Astrocyte (in vitro differentiated cells and primary cell): ENCODE measurements around the gene CACNG3. TPM values are rescaled to one million over a fixed set of nuclear protein-coding genes. Genes with fewer than 3 reads are reported as not detected.

ENCODE experiments used
- DNase-seq: peaks from one replicate; pipeline ENCODE4 v3.0.0-alpha.2; 2010; ENCODE audit warnings: low read depth
- FAIRE-seq: peaks from 2 replicates; lab custom pipeline; 2011; peaks lifted over from hg19 to GRCh38; lab: Jason Lieb, UNC
- H2AFZ ChIP-seq: 2 replicates; pipeline ENCODE4 v1.6.0; 2012; ENCODE audit warnings: low read depth, low read length, inconsistent platforms
- H3K27ac ChIP-seq: 2 replicates; pipeline ENCODE4 v1.5.1; 2011; ENCODE audit warnings: low read depth, low read length, inconsistent platforms
- H3K27me3 ChIP-seq: 2 replicates; pipeline ENCODE4 v1.6.0; 2011; ENCODE audit warnings: low read length, inconsistent platforms; ENCODE audit not compliant: insufficient read depth
- H3K36me3 ChIP-seq: 2 replicates; pipeline ENCODE4 v1.5.1; 2011; ENCODE audit warnings: low read length, inconsistent platforms; ENCODE audit not compliant: insufficient read depth
- H3K4me1 ChIP-seq: 2 replicates; pipeline ENCODE4 v1.5.1; 2011; ENCODE audit warnings: low read length, inconsistent platforms; ENCODE audit not compliant: insufficient read depth
- H3K4me2 ChIP-seq: 2 replicates; pipeline ENCODE4 v1.6.0; 2012; ENCODE audit warnings: low read length, inconsistent platforms
- H3K4me3 ChIP-seq: 2 replicates; pipeline ENCODE4 v1.5.1; 2011; ENCODE audit warnings: low read depth, mild to moderate bottlenecking, low read length, inconsistent platforms; ENCODE audit not compliant: insufficient read depth
- H3K79me2 ChIP-seq: 2 replicates; pipeline ENCODE4 v1.6.0; 2012; ENCODE audit warnings: mild to moderate bottlenecking, low read length, inconsistent platforms; ENCODE audit not compliant: insufficient read depth
- H3K9ac ChIP-seq: 2 replicates; pipeline ENCODE4 v1.6.0; 2012; ENCODE audit warnings: mild to moderate bottlenecking, low read length, inconsistent platforms
- H3K9me3 ChIP-seq: 2 replicates; pipeline ENCODE4 v1.5.1; 2012; ENCODE audit warnings: low read depth, mild to moderate bottlenecking, low read length, inconsistent platforms; ENCODE audit not compliant: insufficient read depth
- H4K20me1 ChIP-seq: 2 replicates; pipeline ENCODE4 v1.6.0; 2012; ENCODE audit warnings: low read length, inconsistent platforms; ENCODE audit not compliant: insufficient read depth
- H3K27ac Mint-ChIP-seq: one replicate; pipeline ENCODE4 v1.8.0; 2021; ENCODE audit warnings: mild to moderate bottlenecking, mixed read lengths; ENCODE audit not compliant: unreplicated experiment
- H3K27me3 Mint-ChIP-seq: one replicate; pipeline ENCODE4 v1.8.0; 2021; ENCODE audit warnings: low read depth, mixed read lengths; ENCODE audit not compliant: unreplicated experiment
- H3K36me3 Mint-ChIP-seq: one replicate; pipeline ENCODE4 v1.8.0; 2021; ENCODE audit warnings: low read depth, mixed read lengths; ENCODE audit not compliant: unreplicated experiment
- H3K4me1 Mint-ChIP-seq: one replicate; pipeline ENCODE4 v1.8.0; 2021; ENCODE audit warnings: low read depth, mixed read lengths; ENCODE audit not compliant: unreplicated experiment
- H3K4me3 Mint-ChIP-seq: one replicate; pipeline ENCODE4 v1.8.0; 2021; ENCODE audit warnings: mild to moderate bottlenecking, moderate library complexity, mixed read lengths; ENCODE audit not compliant: unreplicated experiment
- H3K9me3 Mint-ChIP-seq: one replicate; pipeline ENCODE4 v1.8.0; 2021; ENCODE audit warnings: mild to moderate bottlenecking, mixed read lengths; ENCODE audit not compliant: unreplicated experiment
- EZH2 ChIP-seq: IDR thresholded peaks from 2 replicates; pipeline ENCODE4 v1.6.1; 2012; ENCODE audit warnings: mild to moderate bottlenecking, low read length, inconsistent platforms; ENCODE audit not compliant: insufficient read depth
- total RNA-seq: library from RNA; stranded (reverse); gene quantifications from 2 replicates; pipeline ENCODE4 v1.2.1, GENCODE V29; 2021
- TF ChIP-seq, protein P1 (sequence below): IDR thresholded peaks from 2 replicates; pipeline ENCODE4 v1.5.1; 2011; ENCODE audit warnings: low read depth, mild to moderate bottlenecking, inconsistent platforms, low read length, moderate library complexity; ENCODE audit not compliant: insufficient read depth

Gene CACNG3
- total RNA-seq, 1 donor from 2014 or later, result not detected

- Histone ChIP-seq H3K9me3 (peaks cover 3% of the 10 kb centered on the region), H4K20me1 (no peaks in the 10 kb centered on the region), H3K79me2 (no peaks in the 10 kb centered on the region), H3K27ac (no peak overlapping the region), H3K4me1 (no peaks in the 10 kb centered on the region), H3K4me3 (no peak overlapping the region), H3K36me3 (no peaks in the 10 kb centered on the region), H3K9ac (no peak overlapping the region), H2AFZ (no peak overlapping the region), H3K4me2 (no peak overlapping the region), H3K27me3 (no peaks in the 10 kb centered on the region)
- Mint-ChIP-seq H3K4me3 (no peak overlapping the region), H3K27me3 (peaks cover 32% of the 10 kb centered on the region), H3K27ac (no peak overlapping the region), H3K9me3 (peaks cover 4% of the 10 kb centered on the region), H3K36me3 (no peaks in the 10 kb centered on the region), H3K4me1 (no peaks in the 10 kb centered on the region)
- DNase-seq, result no peak
- FAIRE-seq, result no peak
- TF ChIP-seq EZH2, result no peak
- TF ChIP-seq, protein P1, sequence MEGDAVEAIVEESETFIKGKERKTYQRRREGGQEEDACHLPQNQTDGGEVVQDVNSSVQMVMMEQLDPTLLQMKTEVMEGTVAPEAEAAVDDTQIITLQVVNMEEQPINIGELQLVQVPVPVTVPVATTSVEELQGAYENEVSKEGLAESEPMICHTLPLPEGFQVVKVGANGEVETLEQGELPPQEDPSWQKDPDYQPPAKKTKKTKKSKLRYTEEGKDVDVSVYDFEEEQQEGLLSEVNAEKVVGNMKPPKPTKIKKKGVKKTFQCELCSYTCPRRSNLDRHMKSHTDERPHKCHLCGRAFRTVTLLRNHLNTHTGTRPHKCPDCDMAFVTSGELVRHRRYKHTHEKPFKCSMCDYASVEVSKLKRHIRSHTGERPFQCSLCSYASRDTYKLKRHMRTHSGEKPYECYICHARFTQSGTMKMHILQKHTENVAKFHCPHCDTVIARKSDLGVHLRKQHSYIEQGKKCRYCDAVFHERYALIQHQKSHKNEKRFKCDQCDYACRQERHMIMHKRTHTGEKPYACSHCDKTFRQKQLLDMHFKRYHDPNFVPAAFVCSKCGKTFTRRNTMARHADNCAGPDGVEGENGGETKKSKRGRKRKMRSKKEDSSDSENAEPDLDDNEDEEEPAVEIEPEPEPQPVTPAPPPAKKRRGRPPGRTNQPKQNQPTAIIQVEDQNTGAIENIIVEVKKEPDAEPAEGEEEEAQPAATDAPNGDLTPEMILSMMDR, result no peak
Measured at GRCh38 chr16:24358117-24358516, 102.0 kb downstream of the CACNG3 start.

GRCh38 chr16:24359490-24359889 lies 103.4 kb downstream of the CACNG3 start:
- H3K4me1 ChIP-seq, result no peaks in the 10 kb centered on the region
- DNase-seq (no peak), FAIRE-seq (no peak)
- H3K27me3 Mint-ChIP-seq, result peaks cover 29% of the 10 kb centered on the region
- H3K36me3 ChIP-seq, result no peaks in the 10 kb centered on the region
- no peak overlapping the region for H3K9ac ChIP-seq
- H3K4me2 ChIP-seq, result no peak overlapping the region
- H3K9me3 Mint-ChIP-seq, result peaks cover 7% of the 10 kb centered on the region
- no peaks in the 10 kb centered on the region for H3K36me3 Mint-ChIP-seq
- peaks cover 3% of the 10 kb centered on the region for H3K9me3 ChIP-seq
- no peaks in the 10 kb centered on the region for H3K27me3 ChIP-seq
- no peak overlapping the region for H3K4me3 Mint-ChIP-seq
- H3K79me2 ChIP-seq, result no peaks in the 10 kb centered on the region
- no peak overlapping the region for H2AFZ ChIP-seq
- H3K27ac ChIP-seq, result no peak overlapping the region
- H4K20me1 ChIP-seq, result no peaks in the 10 kb centered on the region
- H3K4me3 ChIP-seq, result no peak overlapping the region
- no peaks in the 10 kb centered on the region for H3K4me1 Mint-ChIP-seq
- TF ChIP-seq, protein P1, result no peak
- TF ChIP-seq EZH2, result no peak
- H3K27ac Mint-ChIP-seq, result no peak overlapping the region

GRCh38 chr16:24360936-24361335 lies 104.8 kb downstream of the CACNG3 start:
- Histone ChIP-seq H3K4me3 (no peak overlapping the region), H3K4me1 (no peaks in the 10 kb centered on the region), H3K9me3 (peaks cover 3% of the 10 kb centered on the region), H3K9ac (no peak overlapping the region), H3K36me3 (no peaks in the 10 kb centered on the region), H4K20me1 (no peaks in the 10 kb centered on the region), H3K79me2 (no peaks in the 10 kb centered on the region), H3K4me2 (no peak overlapping the region), H3K27me3 (no peaks in the 10 kb centered on the region), H3K27ac (no peak overlapping the region), H2AFZ (no peak overlapping the region)
- no peak for DNase-seq
- Mint-ChIP-seq H3K36me3 (no peaks in the 10 kb centered on the region), H3K4me3 (no peak overlapping the region), H3K9me3 (peaks cover 7% of the 10 kb centered on the region), H3K27ac (no peak overlapping the region), H3K4me1 (no peaks in the 10 kb centered on the region), H3K27me3 (peaks cover 20% of the 10 kb centered on the region)
- no peak for FAIRE-seq
- TF ChIP-seq, protein P1, result no peak
- no peak for TF ChIP-seq EZH2
